Prostate gland (tissue), 2 donors: ENCODE results near the gene CCDC69.

Experiments used
- CTCF ChIP-seq, 4 experiments: fragments of 200-600 bp in 2 of 4; fragments of 450-650 bp in 2 of 4; sonication (generic) in 2 of 4; IDR thresholded peaks; 1 replicate in 3 of 4; 2 replicates in 1 of 4; pipeline ENCODE4 v1.5.1; 2016 to 2019; ENCODE audit warnings: antibody characterized with exemption in 4 of 4, mild to moderate bottlenecking in 2 of 4, moderate library complexity in 2 of 4
- POLR2A ChIP-seq: fragments of 450-650 bp; IDR thresholded peaks from one replicate; pipeline ENCODE4 v1.6.1; 2016; ENCODE audit warnings: antibody characterized with exemption, mild to moderate bottlenecking
- POLR2AphosphoS5 ChIP-seq: sonication (generic); formaldehyde crosslinking; IDR thresholded peaks from one replicate; pipeline ENCODE4 v1.6.1; 2017; ENCODE audit warnings: antibody characterized with exemption

- TF ChIP-seq CTCF (IDR thresholded peaks at IDR 0.05) (no peak), POLR2A (no peak), POLR2AphosphoS5 (no peak)
Measured at GRCh38 chr5:151222790-151223446, 974 bp downstream of the CCDC69 start.
